CD4-positive, alpha-beta T cell treated with Interleukin-2 at 100 ng/mL for 4 hours (primary cell): ENCODE results near the gene LIPT2.
A peak's percentile ranks its signal among the peaks of the same experiment; 100 is the strongest.
"Not testable (repeated sequence)": the region's sequence is repeated elsewhere in the genome, so short reads cannot be mapped to it uniquely, and the experiment has no call there.

Source experiments
- DNase-seq: peaks from one replicate; pipeline ENCODE4 v3.0.0-alpha.2; 2020; ENCODE audit warnings: low spot score

The LIPT2 gene

DNA sequence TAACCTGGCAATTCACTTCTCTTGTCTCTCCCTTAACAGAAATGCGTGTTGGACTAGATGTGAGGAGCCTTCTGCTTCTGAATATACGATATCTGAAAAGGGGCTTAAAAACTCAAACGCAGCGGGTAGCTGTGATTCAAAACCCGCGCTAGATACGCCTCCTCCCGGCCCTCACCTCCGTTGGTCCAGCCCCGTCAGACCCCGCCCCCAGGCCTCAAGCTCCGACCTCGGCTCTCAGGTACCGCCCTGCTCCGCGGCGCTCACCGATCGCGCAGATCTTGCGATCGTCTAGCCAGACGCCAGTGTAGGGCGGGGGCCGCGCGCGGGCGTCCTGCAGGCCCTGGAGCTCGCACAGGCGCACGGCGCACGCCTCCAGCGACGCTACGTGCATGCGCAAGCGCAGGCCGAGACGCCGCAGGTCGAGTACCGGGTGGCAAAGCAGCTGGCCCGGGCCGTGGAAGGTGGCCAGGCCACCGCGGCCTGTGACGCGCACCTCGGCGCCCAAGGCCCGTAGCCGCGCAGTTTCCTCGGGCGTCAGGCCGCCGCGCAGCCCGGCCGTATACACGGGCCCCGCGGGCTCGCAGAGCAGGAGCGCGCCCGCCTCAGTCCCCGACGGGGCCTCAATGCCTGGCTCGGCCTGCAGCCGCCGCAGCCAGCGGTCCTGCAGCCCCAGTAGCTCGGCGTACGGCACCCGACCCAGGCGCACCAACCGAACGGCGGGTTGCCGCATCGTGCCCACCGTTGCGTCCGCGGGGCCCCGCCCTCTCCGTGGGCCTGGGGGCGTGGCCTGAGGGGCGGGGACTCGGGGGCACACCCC lies at the start of gene LIPT2:
LIPT2 (minus strand) TSS at position 751 of the 817 bp plus-strand sequence; CDS start at position 730, 21 bp downstream.
- peak; percentile 97 for DNase-seq

DNA sequence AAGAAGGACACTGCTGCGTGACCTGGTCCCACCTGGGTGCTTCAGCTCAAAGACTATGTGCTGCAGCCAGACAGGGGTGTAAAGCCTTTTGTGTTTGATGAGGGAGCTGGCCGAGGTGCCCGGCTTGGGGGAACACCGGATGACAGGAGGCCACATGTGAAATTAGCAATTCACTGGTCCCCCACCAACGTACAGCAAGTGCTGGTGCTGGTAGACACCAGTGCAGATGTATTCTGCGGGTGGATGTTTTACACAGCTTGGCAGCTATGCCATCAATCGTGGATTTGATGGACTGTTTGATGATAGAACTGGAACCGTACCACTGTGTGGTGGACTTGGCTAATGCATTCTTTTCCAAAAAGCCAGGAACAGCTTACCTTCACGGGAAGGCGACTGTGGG lies 47.9 kb upstream of the LIPT2 start:
- no peak for DNase-seq

DNA sequence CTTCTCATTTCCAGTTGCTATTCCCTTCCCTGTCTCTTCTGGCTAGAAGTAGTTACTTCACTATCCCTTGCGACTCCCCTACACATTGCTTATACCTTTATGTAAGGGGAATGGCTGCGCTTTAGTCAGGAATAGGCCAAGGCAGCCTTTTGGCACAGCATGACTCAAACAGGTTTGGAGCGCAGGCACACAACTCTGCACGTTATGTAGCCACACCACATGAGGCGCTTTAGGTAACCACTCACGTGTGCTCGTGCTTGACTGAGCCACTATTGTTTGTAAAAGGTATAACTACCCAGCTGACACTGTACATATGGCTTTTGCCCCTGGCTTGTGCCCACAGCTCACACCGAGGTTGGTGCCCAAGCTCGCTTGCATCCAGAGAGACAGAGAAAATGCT lies 46.7 kb upstream of the LIPT2 start:
- DNase-seq, result no peak

DNA sequence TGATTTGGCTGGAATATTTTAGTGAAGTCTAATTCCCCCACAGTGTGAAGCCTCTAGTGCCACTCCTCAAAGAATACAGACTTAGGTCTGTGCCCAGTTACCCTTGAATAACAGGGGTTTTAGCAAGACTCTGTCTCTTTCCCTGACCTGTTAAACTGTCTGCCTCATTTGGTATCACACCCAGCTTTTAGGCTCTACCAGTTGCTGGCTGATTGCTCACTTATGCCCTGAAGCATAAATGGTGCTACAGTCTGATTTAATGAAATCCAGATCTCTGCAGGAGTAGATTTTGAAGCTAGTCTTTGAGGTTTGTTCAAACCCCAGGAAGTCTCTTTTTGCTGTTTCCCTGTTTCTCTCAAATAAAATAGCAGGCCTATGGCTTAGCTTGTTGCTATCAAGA lies 45.2 kb upstream of the LIPT2 start:
- no peak for DNase-seq

DNA sequence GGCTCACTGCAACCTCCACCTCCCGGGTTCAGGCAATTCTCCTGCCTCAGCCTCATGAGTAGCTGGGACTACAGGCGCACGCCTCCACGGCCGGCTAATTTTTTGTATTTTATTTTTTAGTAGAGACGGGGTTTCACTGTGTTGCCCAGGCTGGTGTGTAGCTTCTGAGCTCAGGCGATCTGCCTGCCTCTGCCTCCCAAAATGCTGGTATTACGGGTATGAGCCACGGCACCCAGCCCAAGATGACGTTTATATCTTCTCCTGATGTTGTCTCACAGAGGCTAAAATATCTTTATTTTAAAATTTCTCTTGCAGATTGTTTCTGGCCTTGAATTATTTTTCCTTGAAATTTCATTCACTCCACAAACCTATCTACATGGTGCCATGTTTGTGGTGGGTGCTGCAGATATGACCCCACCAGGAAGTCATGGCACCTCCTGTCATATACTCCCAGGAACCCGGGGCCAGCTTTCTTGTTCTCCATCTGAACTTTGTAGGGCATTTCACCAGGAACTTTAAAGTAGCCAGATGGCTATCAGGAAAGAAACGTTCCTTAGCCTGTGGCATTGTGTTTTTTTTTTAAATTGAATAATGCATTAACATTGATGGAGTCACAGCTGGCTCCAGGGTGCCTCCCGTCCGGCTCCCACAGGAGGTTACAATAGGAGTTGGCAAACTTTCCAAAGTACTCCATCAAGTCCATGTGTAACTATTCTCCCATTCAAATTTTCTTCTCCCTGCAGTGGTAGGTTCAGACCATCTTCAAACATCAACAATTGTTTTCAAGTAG lies 42.0 kb upstream of the LIPT2 start:
- DNase-seq, result no peak

DNA sequence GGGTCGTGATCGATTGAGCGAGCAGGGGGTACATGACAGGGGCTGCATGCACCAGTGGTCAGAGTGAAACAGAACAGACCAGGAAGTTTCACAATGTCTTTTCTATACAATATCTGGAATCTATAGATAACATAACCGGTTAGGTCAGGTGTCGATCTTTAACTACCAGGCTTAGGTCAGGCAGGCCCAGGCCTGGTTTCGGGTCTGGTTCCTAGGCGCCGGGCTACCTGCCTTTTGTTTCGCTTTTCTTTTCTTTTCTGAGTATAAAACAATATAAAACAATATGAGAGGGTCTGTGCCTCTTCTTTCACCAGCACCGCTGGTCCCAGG lies 41.4 kb upstream of the LIPT2 start:
- DNase-seq, result not testable (repeated sequence)

DNA sequence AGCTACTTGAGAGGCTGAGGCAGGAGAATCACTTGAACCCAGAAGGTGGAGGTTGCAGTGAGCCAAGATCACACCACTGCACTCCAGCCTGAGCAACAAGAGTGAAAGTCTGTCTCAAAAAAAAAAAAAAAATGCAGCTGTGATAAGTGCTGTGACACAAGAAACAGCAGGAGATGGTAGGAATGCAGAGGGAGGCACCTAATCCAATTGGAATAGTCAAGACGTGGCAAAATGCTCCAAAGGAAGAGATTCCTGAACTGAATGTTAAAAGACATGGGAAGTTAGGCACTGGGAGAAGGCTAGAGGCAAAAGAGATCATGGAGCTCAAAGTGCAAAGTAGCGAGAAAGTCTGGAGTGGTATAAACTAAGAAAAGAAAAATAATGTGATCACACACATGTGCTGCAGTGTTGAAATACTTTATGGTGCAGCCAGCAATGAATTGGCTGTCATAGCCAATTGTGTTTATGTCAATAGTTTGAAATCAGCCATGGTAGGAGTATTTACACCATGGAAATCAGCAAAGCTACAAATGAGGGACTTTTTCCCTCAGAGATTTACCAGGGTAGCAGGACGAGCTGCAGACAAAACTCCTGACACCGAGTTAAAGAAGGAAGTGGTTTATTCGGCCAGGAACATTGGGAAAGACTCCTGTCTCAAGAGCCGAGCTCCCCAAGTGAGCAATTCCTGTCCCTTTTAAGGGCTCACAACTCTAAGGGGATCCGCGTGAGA lies 40.9 kb upstream of the LIPT2 start:
- DNase-seq, result no peak

DNA sequence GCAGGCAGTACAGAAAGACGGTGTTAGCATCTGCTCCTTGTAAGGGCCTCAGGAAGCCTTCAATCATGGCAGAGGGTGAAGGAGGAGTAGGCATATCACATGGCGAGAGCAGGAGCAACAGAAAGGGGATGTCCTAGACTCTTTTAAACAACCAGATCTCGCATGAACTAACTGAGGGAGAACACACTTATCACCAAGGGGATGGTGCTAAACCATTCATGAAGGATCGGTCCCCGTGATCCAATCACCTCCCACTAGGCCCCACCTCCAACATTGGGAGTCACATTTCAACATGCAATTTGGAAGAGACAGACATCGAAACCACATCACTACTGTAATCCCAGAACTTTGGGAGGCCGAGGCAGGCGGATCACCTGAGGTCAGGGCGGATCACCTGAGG lies 39.9 kb upstream of the LIPT2 start:
- DNase-seq, result no peak

DNA sequence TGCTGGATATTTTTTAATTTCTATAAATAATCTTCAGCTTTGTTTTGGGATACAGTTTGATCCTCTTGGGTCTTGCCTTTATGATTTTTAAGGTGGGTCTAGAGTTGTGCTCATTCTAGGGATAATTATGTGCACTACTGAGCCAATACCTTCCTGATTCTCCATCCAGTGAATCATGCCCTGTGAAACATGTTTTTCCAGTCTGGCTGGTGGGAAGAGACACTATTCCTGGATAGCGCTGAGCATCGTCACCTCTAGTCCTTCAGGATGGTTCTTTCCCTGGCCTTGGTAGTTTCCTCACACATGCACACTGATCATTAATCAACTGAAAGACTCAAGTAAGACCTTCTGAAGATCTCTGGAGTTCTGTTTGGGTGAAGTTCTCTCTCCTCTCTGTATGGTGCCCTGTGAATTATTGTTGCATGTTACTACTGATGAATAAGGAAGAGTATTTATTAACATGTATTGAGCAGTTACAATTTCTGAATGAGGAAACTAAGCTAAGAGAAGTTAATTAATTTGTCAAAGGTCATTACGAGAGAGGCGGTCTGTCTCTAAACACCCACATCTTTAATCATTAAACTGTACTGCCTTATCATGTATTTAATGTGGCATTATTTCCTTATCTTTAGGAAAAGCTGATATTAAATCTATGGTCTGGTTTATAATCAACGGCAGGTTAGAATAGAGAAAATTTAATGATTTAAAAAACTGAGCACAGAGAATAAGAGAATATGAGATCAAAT lies 39.1 kb upstream of the LIPT2 start:
- DNase-seq, result no peak

DNA sequence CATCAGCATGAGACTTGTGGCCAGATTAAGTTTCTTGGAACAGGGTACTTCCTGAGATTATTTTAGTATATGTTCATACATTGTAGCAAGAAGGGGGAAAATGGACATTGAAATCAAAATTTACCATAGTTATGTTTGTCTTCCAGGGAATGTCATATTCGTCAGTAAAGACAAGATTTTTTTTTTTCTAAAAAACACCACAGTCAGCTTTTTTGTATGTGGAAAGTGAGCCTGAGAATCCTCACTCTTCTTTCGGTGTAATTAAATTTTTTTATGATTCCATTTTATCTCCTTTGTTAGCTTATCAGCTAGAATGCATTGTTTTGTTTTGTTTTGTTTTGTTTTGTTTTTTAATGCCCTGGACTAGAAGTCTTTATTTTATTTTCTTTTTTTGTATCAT lies 31.5 kb upstream of the LIPT2 start:
- DNase-seq, result no peak

DNA sequence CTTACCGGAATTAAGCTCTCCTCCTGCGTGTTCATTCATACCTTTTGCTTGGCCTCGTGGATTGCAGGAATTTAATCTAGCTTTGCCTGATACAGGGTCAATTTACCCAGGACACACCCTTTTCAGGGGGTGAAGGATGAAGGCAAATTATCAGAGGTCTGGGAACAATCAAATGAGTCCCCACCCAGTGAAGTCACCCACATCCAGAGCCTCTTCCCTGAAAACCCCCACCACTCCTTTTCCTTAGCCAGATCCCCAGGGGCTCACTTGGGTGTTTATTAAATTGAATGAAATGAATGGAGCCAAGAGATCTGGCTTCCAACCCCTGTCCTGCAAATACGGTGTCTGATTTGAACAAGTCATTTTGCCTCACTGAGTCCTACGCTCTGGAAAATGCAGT lies 31.0 kb upstream of the LIPT2 start:
- DNase-seq, result no peak

DNA sequence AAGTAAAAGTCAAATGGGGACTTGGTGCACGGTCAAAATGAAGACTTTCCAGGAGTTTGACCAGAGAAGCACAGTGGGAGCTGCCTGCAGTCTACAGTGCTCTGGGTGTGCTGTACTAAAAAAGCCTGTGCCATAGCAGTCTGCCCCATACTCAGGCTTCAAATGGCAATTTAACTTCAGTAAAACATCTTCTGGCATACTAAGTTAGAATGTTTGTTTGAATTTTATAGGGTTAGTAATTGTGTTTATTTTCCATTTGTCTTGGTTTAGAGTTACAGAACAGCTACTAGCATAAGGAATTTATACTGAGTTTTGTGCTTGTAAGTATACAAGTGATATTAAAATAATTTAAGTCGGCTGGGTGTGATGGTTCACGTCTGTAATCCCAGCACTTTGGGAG lies 29.3 kb upstream of the LIPT2 start:
- no peak for DNase-seq

DNA sequence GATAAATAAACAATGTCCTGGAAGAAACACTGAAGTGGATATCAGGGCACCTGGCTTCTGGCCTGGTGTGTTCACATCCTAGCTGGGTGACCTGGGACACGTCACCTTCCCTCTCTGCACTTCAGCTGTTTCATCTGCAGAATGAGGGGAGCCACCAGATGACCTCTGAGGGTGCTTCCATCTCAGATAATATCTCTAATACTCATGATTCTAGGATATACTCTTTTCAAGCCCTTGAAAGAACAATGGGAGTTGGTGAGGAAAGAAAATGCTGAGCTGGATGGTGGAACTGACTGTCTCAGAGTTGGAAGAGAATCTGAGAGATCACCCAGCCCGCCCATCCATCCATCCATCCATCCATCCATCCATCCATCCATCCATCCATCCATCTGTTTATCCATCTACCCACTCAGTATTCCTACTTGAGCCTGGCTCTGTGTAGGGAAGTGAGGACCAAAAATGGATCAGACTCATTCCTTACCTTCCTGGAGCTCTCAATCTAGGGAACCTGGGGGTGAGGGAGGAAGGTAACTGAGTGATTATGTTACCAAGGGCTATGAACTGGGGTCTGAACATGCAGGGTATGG lies 28.2 kb upstream of the LIPT2 start:
- DNase-seq, result no peak

DNA sequence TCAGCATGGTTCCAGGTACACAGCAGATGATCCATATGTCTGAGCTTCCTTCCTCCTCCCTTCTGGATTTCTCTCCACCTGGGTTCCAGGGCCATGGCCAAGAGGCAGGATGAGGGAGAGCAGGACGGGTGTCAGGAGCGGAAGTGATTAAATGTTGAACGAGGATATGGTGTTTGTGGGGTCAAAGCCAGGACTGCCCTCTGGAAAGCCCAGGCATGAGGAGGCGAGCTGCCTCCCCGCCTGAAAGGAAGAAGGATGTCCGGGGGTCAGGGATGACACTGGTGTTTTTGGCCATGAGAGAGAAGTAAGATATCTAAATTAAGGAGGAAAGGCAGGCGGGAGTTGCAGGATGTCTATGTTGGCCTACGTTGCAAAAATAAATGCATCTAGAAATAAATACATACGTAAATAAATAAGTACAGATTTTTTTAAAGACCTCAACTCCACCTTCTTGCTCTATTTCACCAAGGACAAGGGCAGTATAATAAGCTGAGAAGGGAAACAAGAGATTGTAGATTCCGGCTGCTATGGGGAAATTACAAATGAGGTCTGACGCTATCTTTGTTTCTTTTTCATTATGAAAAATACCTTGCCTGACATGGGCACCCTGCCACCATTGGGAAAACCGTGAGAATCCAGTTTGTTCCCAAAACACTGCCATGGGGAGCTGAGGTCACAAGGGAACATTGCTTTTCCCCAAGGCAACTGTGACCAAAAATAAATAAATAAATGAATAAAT lies 27.6 kb upstream of the LIPT2 start:
- DNase-seq, result no peak

DNA sequence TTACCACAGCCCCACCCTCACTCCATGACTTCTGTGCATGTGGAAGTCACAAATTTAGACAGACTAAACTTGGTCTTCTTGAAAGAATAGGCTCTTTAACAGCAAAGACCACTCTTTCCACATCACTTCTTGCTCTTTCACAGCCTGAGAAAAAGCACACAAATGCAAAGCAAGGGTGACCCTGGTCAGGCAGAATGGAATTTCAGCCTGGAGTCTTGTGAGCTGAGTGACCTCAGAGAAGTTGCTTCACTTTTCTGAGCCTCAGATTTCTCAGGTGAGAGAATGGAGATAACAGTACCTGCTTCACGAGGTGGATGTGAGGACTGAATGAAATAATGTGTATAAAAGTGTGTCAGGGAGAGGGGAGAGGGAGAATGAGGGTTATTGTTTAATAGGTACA lies 26.8 kb upstream of the LIPT2 start:
- no peak for DNase-seq

DNA sequence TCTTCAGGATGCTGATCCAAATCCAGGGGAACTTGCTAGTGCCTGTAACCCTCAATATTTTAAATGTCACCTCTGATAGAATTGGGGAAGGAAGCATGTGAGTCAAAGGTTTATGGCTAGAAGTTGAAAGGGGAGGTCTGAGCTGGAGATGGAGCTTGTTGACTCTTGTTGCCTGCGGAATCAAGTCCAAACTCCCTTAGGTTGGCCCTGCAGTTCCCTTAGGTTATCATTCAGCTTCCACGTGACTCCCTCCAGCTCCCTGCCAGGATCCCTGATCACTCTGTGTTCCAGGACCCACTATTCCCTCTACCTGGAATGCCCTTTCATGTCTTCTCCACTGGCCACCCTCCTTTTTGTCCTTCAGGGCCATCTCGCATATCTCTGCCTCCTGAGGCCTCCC lies 26.2 kb upstream of the LIPT2 start:
- DNase-seq, result no peak

DNA sequence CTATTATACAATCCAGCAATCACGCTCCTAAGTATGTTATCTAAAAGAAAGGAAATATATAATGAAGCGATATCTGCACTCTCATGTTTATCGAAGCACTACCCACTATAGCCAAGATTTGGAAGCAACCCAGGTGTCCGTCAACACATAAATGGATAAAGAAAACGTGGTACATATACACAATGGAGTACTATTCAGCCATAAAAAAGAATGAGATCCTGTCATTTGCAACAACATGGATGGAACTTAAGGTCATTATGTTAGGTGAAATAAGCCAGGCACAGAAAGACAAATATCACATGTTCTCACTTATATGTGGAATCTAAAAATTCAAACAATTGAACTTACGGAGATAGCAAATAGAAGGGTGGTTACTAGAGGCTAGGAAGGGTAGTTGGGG lies 24.1 kb upstream of the LIPT2 start:
- DNase-seq, result not testable (repeated sequence)

DNA sequence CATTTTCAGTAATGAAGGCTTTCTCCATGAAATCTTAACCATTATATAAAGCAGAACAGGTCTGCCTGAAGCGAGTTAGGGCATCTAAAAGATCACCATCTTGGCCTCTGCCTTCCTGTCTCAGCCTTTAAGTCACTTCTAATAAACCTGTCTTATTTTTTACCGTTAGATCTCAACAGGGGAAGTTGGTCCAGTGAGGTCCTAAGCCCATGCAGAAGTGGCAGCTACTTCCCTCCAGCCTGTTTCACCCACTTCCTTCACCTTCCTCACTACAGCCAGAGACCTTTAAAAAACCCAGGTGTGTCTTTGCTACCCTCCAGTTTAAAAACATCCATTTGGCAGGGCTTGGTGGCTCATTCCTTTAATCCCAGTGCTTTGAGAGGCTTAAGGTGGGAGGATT lies 14.1 kb upstream of the LIPT2 start:
- no peak for DNase-seq

DNA sequence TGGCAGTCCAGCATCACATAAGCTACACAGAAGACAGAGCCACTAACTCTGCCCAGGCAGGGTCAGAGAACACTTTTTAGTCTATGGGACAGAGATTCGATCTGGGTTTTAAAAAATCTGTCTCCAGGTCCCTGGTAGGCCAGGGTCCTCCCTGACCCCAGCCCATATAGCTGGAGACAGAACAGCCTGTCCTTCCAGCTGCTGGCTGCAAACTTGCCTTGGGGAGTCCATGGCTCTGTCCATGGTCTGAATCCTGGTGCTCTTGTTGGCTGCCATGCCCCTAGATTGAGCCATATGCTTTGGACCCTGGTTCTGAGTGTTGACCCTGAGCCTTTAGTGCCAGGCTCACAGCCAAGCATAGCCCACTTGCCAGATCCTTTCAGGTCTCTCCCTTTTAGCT lies 13.3 kb upstream of the LIPT2 start:
- no peak for DNase-seq

DNA sequence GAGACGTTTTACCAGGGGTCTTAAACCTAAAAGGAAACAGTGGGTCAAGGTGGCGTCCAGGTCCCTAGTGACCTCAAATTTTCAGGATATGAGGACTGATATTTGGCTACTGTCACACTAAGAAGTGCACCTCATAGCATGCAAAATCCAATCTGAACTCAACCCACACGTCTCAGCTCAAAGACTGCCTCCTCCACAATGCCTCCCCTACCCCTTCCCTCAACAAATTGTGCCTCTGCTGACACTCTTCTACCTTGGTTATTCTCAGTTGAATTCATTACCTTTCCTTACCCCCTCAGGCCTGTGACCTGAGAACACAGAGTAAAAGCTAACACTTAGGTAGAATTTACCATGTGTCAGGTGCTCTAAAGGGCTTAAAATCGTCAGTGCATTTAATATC lies 12.4 kb upstream of the LIPT2 start:
- no peak for DNase-seq

DNA sequence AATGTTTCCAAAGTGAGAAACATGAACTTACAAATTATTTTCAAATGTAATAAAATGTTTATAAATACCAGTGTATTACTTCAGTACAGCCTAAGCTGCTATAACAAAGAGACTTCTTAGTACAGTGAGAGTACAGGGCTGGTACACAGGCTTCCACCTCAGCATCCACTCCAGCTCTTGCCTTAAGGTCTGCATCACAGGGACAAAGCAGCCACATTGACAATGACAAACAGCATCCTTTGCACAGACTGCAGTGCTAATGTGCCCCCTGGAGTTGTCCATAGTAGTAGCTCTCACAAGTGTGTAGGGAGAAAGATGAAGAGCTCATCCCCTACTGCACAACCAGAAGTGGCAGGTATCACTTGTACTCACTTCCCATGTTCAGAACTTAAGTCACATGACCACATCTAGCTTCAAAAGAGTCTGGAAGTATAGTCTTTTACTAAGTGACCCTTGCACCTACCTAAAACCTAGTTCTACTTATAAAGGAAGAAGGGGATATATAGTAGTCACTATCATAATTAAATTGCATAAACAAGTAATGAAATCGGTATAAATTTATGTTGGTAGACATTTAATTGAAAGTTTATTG lies 10.7 kb upstream of the LIPT2 start:
- DNase-seq, result no peak
